H1 (cell line): ENCODE results near the gene NELL1. TPM values are rescaled to one million over a fixed set of nuclear protein-coding genes. Genes with fewer than 3 reads are reported as not detected.

Experiments
- BCL11A ChIP-seq, 2 experiments: IDR thresholded peaks; one replicate each; pipeline ENCODE4 v1.6.1; 2011; ENCODE audit warnings: low read depth in 2 of 2, low read length in 2 of 2, mild to moderate bottlenecking in 2 of 2
- polyA plus RNA-seq, 7 experiments: library from polyadenylated mRNA; depleted of rRNA in 3 of 7; stranded (reverse) in 5 of 7; unstranded in 2 of 7; fragments of >200 nt in 5 of 7; fragments of 200-250 nt in 2 of 7; gene quantifications; 1 replicate in 5 of 7; 2 replicates in 1 of 7; 4 replicates in 1 of 7; pipeline versions ENCODE4 v1.2.1 to v1.2.3, GENCODE V29; 2011 to 2013; ENCODE audit warnings: missing spikeins in 2 of 7, mixed read lengths in 2 of 7
- total RNA-seq: library from RNA; stranded (reverse); fragmentation: NEBNext Ultra II Directional; extraction: Animal tissue kit (Norgen Biotek cat#: 25700); gene quantifications from 2 replicates; pipeline ENCODE4 v1.2.1, GENCODE V29; 2021

The NELL1 gene
- total and polyA plus RNA-seq, 2 of the 8 experiments (the other 6 are each of a cell fraction or from before 2014, with no cell fraction given): 0.21 TPM; not detected in 1

DNA sequence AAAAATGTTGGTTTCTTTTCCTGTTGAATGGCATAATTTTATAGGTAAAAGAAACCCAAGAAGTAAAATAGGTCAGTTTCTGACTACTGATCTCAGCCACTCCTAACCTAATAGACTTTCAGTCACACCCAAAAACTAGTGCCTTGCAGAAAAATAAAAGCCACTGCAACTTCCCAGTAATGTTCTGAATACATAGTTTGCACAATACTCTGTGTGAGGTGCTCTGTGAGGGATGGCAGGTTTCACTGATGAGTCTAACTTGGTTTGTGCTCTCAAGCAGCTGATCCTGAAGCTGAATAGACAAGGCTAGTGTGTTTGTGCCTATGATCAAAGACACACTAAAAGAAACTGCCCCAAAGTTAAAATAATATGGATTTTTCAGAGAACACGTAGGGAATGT is 758.3 kb downstream of the NELL1 start (continued):
- no peak for TF ChIP-seq BCL11A (IDR thresholded peaks at IDR 0.05; ENCODE audit: low read depth in 2 of 2, low read length in 2 of 2)
- TF ChIP-seq, all 59 proteins: peak for 0
